GM12875 (cell line): ENCODE results near the gene FXN.
A peak's percentile ranks its signal among the peaks of the same experiment; 100 is the strongest.

Experiments used
- H3K4me3 ChIP-seq: one replicate; pipeline ENCODE4 v1.5.1; 2011; ENCODE audit warnings: low read depth, low read length, control low read depth
- CTCF ChIP-seq: IDR thresholded peaks from 2 replicates; pipeline ENCODE4 v1.5.1; 2011; ENCODE audit warnings: low read depth, mild to moderate bottlenecking, control low read depth, inconsistent platforms, low read length, moderate library complexity, borderline replicate concordance; ENCODE audit not compliant: insufficient read depth

Gene FXN

GRCh38 chr9:69027355-69028097 is 8.0 kb upstream of the FXN start:
- peak; percentile 78 for TF ChIP-seq CTCF
- no peak overlapping the region for H3K4me3 ChIP-seq

- TF ChIP-seq CTCF = no peak
- no peak overlapping the region for H3K4me3 ChIP-seq
These were observed 6.8 kb upstream of the FXN start for GRCh38 chr9:69028754-69029153.

- no peak overlapping the region for H3K4me3 ChIP-seq
These were observed 6.0 kb upstream of the FXN start for GRCh38 chr9:69029535-69029934.

GRCh38 chr9:69030851-69031645 is 4.5 kb upstream of the FXN start:
- H3K4me3 ChIP-seq = no peak overlapping the region
- no peak for TF ChIP-seq CTCF

More at GRCh38 chr9:69029535-69029934, 6.0 kb upstream of the FXN start:
- no peak for TF ChIP-seq CTCF

- no peak for TF ChIP-seq CTCF
- no peak overlapping the region for H3K4me3 ChIP-seq
These were observed 1.5 kb upstream of the FXN start for GRCh38 chr9:69034071-69034470.

- no peak for TF ChIP-seq CTCF
- peak overlapping the region; percentile 80 for H3K4me3 ChIP-seq
These were observed 757 bp downstream of the FXN start for GRCh38 chr9:69036309-69036708.

- H3K4me3 ChIP-seq = peak overlapping the region; percentile 80
- TF ChIP-seq CTCF = no peak
These were observed 1.2 kb downstream of the FXN start for GRCh38 chr9:69036799-69037198.
